Skin epidermis (tissue), 12 donors: ENCODE data around the gene PLA2G4A.
A peak's percentile ranks its signal among the peaks of the same experiment; 100 is the strongest.

Experiments used
- H3K27ac ChIP-seq, 21 experiments: fragments of 200-600 bp; sonication (generic) in 11 of 21; one replicate each; pipeline ENCODE4 v1.5.0; 2020; ENCODE audit warnings: mild to moderate bottlenecking in 3 of 21, inconsistent platforms in 2 of 21, moderate library complexity in 2 of 21
- H3K4me3 ChIP-seq, 7 experiments: fragments of 200-600 bp; sonication (generic) in 2 of 7; one replicate each; pipeline ENCODE4 v1.5.0; 2020; ENCODE audit warnings: inconsistent platforms in 2 of 7, mild to moderate bottlenecking in 2 of 7, moderate library complexity in 1 of 7

Gene PLA2G4A

GRCh38 chr1:186865857-186866256, 37.1 kb downstream of the PLA2G4A start:
- Histone ChIP-seq H3K4me3 (no peak overlapping the region), H3K27ac (no peak overlapping the region)

GRCh38 chr1:186869526-186870228, 40.9 kb downstream of the PLA2G4A start:
- Histone ChIP-seq H3K4me3 (no peak overlapping the region), H3K27ac (no peak overlapping the region)

DNA sequence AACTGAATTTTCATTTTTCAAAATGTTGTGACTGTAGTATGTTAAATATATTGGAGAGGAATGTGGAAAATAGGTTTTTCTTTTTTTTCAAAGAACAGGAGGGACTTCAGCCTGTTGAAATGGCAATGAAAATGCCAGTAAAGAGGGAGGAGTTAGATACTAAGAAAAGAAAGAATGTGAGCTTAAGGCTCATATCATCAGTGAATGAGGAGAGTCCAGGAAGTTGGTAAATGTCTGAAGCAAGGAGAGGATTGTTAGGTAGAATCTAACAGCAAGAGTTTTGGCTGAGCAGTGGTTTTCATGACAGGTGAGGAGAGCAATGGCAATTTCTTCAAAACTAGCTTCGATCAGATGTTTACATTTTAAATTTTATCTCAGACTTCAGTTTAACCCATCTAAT, 43.0 kb downstream of the PLA2G4A start:
- Histone ChIP-seq H3K27ac (no peak overlapping the region), H3K4me3 (no peak overlapping the region)

DNA sequence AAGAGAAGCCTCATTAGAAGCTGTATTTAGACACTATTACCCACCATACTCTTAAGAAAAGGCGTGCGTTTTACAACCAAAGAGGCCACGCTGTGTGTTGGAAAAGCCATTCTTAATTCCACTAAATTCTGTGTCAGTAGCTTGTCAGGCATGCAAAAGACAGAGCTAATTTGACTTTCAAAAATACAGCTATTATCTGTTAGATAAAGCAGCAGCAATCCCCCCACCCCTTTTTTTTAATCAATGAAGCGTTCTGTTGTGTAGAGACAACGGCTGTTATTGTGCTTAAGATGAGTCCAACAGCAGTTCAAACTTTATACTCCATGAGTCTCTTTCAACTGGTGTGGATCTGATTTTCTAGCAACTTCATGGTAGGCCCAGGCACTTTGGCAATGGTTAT, 43.5 kb downstream of the PLA2G4A start:
- H3K4me3 ChIP-seq, result no peak overlapping the region
- no peak overlapping the region for H3K27ac ChIP-seq

GRCh38 chr1:186873687-186874086, 44.9 kb downstream of the PLA2G4A start:
- no peak overlapping the region for H3K4me3 ChIP-seq

GRCh38 chr1:186875896-186876835, 47.4 kb downstream of the PLA2G4A start:
- no peak overlapping the region for H3K27ac ChIP-seq
- H3K4me3 ChIP-seq, result no peak overlapping the region

More at GRCh38 chr1:186873687-186874086, 44.9 kb downstream of the PLA2G4A start:
- no peak overlapping the region for H3K27ac ChIP-seq

DNA sequence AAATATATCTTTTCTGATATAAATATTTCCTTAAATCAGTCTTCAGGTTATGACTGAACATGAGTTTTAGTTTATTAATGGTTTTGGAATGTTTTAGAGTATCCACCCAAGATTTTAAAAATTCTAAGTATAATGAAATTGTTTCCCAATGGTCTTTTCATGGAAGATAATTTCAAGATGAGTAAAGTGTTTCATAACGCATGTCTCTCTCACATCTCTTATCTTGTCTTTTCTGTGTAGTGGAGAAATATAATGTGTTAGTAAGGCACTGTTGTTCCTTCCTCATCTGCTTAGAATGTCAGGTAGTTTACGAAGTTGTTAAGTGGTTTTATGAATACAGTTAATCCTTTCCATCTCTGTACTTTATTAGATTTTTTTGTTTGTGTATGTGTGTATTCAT, 49.6 kb downstream of the PLA2G4A start:
- H3K27ac ChIP-seq, result no peak overlapping the region

GRCh38 chr1:186880982-186881381, 52.2 kb downstream of the PLA2G4A start:
- Histone ChIP-seq H3K27ac (no peak overlapping the region), H3K4me3 (no peak overlapping the region)

More for the DNA sequence above, 49.6 kb downstream of the PLA2G4A start:
- no peak overlapping the region for H3K4me3 ChIP-seq

DNA sequence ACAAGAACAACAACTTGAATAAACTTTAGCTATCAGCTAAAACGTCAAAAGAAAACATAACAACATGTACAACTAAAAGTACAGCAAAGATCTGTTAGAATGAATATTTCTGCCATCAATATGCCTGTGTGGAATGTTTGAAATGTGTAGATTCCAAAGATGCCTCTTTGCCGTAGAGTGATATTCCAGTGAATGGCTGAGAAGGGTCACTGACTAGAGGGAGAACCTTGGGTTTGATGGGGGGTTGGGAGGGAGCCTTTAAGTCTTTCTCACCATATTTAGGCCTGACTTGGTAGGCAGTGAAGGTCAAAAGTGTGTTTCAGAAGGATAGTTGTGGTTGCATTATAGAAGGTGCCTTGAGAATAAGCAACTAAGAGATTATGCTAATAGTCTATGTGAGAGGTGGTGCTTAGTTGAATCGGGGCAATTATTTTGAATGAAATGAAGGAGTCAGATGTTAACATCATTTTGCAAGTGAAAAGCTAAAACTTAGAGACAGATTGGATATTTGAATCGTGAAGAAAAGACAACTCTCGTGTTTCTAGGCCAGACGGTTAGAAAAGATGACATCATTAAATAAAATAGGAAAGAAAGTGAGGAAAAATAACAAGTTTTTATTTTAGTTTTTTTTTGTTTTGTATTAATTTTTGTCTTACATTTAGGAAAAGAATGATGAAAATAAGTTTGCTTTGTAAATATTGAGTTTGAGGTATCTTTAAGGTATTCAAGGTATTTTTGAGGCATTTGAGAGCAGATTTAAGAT, 53.8 kb downstream of the PLA2G4A start:
- H3K4me3 ChIP-seq, result no peak overlapping the region
- H3K27ac ChIP-seq, result no peak overlapping the region

GRCh38 chr1:186884251-186884650, 55.5 kb downstream of the PLA2G4A start:
- H3K27ac ChIP-seq, result no peak overlapping the region
- H3K4me3 ChIP-seq, result no peak overlapping the region

GRCh38 chr1:186887203-186887602, 58.5 kb downstream of the PLA2G4A start:
- H3K27ac ChIP-seq, result no peak overlapping the region
- H3K4me3 ChIP-seq, result no peak overlapping the region

DNA sequence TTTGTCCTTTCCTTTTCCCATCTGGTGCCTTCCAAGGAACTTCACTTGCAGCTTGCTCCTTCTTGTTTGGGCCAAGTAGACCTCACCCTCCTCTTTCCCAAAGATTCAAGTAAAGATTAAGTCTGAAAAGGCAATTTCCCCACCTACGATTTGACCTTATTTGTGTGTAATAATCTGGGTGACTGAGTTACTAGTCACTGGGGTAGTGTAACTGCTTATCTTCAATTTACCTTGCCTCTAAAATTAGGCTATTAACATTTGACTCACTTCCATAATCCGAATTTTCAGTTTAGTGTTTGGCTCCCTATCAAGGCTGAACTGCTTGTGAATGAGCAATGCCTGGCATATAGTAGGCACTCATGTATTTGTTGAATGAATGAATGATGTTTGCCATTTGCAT, 59.6 kb downstream of the PLA2G4A start:
- Histone ChIP-seq H3K27ac (no peak overlapping the region), H3K4me3 (no peak overlapping the region)

DNA sequence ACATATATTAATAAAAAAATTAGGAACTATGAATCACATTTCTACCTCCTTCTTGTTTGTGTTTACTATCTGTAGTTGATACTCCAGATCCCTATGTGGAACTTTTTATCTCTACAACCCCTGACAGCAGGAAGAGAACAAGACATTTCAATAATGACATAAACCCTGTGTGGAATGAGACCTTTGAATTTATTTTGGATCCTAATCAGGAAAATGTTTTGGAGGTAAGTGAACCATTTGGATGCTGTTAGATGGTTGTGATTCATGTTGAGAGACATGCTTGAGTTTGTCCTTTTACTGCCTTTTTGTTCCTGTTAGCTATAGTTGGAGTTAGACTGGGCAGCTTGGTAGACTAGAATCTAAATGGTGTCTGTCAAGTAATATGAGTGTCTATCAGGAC, 64.2 kb downstream of the PLA2G4A start:
- no peak overlapping the region for H3K27ac ChIP-seq

GRCh38 chr1:186894415-186894814, 65.7 kb downstream of the PLA2G4A start:
- Histone ChIP-seq H3K4me3 (no peak overlapping the region), H3K27ac (no peak overlapping the region)

More for the DNA sequence above, 64.2 kb downstream of the PLA2G4A start:
- no peak overlapping the region for H3K4me3 ChIP-seq

DNA sequence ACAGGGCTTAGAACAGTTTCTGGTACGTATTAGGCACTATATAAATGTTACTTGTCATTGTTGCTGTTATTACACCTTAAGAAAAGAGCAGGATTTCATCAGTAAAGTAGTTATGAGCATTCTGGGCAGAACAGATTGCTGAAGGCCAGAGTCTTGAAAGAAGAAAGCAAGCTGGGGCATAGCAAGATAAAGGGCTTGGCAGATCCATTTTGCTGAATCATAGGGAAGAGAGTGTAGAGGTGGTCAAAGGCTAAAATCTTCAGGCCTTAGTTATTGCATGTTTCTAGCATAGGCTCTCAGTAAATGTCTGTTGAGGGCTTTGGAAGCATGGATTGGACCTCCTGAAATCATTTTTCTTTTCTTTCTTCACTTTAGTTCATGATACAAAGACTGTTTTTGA, 67.5 kb downstream of the PLA2G4A start:
- Histone ChIP-seq H3K4me3 (no peak overlapping the region), H3K27ac (peak overlapping the region in 4 of 21 experiments; percentile 5 to 47 (median 32))

GRCh38 chr1:186897008-186897407, 68.3 kb downstream of the PLA2G4A start:
- Histone ChIP-seq H3K4me3 (no peak overlapping the region), H3K27ac (peak overlapping the region in 5 of 21 experiments; percentile 5 to 60 (median 47))

GRCh38 chr1:186899577-186899976, 70.8 kb downstream of the PLA2G4A start:
- no peak overlapping the region for H3K4me3 ChIP-seq
- H3K27ac ChIP-seq, result no peak overlapping the region

DNA sequence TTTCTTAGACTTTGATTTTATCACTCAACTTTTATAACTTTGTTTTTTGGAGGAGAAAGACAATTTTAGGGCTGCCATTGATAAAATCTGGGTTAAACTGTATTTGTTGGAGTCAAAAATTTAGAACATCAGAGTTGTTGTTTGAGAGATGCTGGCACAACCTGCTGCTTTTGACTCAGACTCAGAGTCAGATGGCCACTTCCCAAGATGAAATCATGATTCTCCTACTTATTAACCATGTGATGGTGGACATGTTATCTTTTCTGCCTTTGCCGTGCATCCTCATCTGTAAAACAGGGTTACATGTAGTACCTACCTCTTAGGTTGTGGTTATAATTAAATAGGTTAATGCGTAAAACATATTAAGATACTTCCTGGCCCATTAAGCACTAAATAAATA, 71.2 kb downstream of the PLA2G4A start:
- no peak overlapping the region for H3K4me3 ChIP-seq
- H3K27ac ChIP-seq, result no peak overlapping the region

DNA sequence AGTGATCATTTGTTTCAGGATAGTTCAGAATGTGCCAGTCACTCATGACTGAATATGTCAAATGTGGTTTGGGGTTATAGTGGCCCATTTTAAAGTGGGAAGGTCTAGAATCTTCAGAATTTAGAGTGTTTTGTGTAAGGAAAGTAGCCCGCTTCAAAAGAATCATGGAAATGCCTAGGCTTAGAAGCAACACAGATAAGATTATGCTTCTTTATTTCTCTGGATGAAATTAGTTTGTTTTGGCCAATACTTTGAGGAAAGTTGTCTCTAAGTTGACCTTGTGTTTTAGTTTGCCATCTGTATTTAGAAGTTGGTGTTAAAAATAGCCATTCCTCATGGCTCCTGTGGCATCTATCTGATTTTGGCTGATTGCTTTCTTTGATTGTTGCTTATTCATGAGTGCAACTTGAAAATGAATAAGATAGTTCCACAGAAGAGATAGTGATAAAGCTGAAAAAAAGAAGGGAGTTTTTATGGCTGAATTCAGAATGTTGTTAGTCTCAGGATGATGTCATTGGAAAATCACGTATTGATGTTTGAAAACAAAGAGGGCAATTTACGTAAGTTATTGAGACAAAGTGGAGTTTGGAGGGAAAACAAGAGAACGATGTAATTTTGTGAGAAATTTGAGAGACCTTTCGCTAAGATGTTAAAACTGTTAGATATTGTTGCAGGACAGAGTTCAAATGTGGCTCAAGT, 71.9 kb downstream of the PLA2G4A start:
- Histone ChIP-seq H3K27ac (no peak overlapping the region), H3K4me3 (no peak overlapping the region)

GRCh38 chr1:186901631-186902030, 72.9 kb downstream of the PLA2G4A start:
- Histone ChIP-seq H3K4me3 (no peak overlapping the region), H3K27ac (no peak overlapping the region)
